Frontal cortex (tissue), 4 donors: ENCODE data around the gene ASMTL. TPM values are rescaled to one million over a fixed set of nuclear protein-coding genes. Genes with fewer than 3 reads are reported as not detected.

Experiments
- DNase-seq, 2 donors: peaks; one replicate each; pipeline ENCODE4 v3.0.0; 2012; ENCODE audit warnings: low spot score in 2 of 2
- FAIRE-seq: peaks from 2 replicates; lab custom pipeline; 2012; peaks lifted over from hg19 to GRCh38; lab: Jason Lieb, UNC
- total RNA-seq: library from RNA; depleted of rRNA; stranded (reverse); fragments of >200 nt; gene quantifications from one replicate; pipeline ENCODE4 v1.2.3, GENCODE V29; 2014
- donor health status: control.
- donor health status: control.
- donor health status: control.

The ASMTL gene
- total RNA-seq, 1 donor from 2014 or later: 10.6 TPM

DNA sequence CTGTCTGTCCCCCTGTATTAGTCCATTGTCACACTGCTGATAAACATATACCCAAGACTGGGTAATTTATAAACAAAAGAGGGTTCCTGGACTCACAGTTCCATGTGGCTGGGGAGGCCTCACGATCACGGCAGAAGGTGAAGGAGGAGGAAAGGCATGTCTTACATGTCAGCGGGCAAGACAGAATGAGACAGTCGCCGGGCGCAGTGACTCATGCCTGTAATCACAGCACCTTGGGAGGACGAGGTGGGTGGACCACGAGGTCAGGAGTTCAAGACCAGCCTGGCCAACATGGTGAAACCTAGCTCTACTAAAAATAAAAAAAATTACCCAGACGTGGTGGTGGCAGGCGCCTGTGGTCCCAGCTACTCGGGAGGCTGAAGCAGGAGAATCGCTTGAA is 91.4 kb downstream of the ASMTL start:
- FAIRE-seq (no peak), DNase-seq (no peak)

DNA sequence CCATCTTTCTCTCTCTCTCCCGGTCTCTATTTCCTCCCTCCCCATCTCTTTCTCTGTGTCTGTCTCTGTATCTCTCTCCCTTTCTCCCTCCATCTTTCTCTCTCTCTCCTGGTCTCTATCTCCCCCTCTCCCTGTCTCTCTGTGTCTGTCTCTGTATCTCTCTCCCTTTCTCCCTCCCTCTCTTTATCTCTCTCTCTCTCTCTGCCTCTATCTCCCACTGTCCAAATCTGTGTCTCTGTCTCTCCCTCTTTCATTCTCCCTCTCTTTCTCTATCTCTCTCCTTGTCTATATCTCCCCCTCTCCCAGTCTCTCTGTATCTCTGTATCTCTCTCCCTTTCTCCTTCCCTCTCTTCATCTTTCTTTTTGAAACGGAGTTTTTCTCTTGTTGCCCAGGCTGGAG is 92.5 kb downstream of the ASMTL start:
- DNase-seq (no peak), FAIRE-seq (no peak)

DNA sequence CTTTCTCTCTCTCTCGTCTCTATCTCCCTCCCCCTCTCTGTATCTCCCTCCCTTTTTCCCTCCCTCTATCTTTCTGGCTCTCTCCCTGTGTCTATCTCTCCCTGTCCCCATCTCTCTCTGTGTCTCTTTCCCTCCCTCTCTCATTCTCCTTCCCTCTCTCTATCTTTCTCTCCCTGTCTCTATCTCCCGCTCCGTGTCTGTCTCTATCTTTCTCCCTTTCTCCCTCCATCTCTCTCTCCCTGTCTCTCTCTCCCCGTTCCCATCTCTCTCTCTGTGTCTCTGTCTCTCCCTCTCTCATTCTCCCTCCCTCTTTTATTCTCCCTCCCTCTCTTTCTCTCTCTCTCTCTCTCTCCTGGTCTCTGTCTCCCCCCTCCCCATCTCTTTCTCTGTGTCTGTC is 93.2 kb downstream of the ASMTL start:
- FAIRE-seq: no peak
- DNase-seq: no peak

DNA sequence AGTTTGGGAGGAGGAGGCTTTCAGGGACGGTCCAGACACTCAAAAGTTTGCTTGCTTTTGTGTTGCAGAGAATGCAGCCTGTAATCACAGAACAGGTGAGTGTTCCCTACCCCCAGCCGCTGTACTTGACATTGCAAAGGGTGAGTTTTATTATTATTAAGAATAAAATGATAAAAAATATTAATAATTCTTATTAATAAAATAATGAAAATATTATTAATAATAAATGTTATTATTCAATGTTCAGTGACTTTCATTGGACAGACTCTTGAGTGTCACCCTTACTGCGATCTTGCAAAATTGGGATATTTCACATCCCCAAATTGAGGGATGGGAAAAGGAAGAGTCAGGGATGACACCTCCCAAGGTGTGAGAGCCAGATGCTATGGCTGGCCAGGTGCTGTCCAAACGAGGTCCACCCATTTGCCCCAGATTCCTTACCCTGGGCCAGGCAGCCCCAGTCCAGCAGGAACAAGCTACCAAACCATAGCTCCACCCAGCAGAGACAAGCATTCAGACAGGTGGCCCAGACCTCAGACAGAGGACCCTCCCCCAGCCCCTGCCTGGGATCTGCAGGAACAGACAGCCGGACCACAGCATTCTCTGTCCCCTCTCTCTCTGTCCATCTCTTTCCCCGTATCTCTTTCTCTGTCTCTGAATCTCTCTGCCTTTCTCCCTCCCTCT is 93.8 kb downstream of the ASMTL start:
- DNase-seq (no peak), FAIRE-seq (no peak)

DNA sequence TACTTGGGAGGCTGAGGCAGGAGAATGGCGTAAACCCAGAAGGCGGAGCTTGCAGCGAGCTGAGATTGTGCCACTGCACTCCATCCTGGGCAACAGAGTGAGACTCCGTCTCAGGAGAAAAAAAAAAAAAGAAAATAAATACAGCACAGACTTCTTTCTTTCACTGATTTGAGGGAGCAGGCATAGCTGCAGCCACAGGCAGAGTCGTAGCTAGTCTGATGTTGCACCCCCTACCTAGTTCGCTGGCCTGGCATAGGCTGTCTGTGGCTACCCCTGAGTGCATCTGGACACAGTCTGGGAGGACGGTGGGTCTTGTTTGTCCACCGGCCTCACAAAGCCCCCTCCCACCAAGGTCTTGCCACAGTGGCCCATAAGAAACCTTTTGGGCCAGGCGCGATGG is 94.7 kb downstream of the ASMTL start:
- DNase-seq (no peak), FAIRE-seq (no peak)

DNA sequence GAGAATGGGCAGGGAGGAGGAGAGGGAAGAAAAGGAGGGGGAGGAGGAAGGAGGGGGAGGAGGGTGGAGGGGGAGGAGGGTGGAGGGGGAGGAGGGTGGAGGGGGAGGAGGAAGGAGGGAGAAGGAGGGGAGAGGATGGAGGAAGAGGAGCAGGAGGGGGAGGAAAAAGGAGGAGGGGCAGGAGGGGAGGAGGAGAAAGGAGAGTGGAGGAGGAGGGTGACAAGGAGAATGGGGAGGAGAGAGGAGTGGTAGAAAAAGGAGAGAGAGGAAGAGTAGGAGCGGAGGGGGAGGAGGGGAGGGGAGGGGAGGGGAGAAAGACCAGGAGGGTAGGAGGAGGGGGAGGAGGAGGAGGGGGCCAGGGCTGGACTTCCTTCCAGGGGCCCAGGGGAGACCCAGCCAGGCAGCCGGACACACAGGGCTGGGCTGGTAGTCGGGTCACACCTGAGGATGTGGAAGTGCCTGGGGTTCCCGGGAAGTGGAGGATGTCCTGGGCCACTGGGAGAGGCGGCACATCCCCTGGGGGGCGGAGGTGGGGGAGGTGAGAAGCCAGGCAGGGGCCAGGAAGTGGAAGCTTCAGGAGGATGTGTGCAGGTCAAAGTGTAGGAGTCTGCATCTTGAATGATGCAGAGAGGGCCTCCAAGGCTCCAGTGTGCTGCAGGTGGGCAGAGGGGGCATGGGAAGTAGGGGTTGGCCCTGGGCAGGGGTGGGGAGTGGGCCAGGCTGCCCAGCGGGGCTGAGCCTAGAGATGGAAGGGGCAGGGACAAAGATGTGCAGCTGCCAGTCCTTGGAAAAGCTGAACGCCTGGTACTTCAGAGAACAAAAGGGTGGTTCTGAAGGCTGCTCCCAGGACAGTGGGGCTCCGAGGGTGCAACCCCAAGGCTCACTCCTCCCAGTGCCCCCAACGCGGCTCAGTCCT is 97.3 kb downstream of the ASMTL start:
- DNase-seq (no peak), FAIRE-seq (no peak)

DNA sequence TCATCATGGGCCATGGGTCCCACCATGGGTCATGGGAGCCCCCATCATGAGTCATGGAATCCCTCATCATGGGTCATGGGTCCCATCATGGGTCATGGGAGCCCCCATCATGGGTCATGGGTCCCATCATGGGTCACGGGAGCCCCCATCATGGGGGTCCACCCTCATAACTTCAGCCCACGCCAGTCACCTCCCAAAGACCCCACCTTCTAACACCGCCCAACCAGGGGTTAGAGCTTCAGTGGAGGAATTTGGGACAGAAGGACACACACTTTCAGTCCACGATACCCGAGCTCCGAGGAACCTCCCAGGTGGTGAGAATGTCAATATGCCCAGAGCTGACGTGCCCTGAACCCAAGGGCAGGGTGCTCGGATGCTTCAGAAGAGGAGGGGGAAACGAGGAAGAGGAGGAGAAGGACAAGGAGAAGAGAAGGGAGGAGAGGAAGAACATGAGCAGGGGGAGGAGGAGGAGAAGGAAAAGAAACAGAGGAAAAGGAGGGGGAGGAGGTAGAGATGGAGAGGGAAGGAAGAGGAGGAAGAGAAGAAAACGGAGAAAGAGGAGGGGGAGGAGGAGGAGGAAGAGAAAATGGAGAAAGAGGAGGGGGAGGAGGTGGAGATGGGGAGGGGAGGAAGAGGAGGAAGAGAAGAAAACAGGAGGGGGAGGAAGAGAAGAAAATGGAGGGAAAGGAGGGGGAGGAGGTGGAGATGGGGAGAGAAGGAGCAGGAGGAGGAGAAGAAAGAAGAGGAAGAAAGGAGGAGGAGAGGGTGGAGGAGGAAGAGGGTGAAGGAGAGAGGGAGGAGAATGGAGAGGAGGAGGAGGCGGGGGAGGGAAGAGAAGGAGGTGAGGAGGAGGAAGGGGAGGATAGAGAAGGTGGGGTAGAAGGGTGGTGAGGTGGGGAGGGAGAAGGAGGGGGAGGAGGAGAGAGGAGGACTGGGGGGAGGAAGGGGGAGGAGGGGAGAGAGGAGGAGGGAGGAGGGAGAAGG is 98.4 kb downstream of the ASMTL start:
- no peak for DNase-seq
- FAIRE-seq: no peak

Other genes with a start within 250 kb of the ASMTL start
- gene CRLF2, start 240.3 kb downstream of the ASMTL start, total RNA-seq: not detected
- 4.9 TPM for gene CSF2RA, start 184.1 kb downstream of the ASMTL start, total RNA-seq
- gene IL3RA, start 116.1 kb downstream of the ASMTL start, total RNA-seq: 1.2 TPM
- gene SLC25A6, start 60.8 kb downstream of the ASMTL start, total RNA-seq: 139 TPM
- under 0.01 TPM for gene P2RY8, start 84.3 kb upstream of the ASMTL start, total RNA-seq
- 12.2 TPM for gene AKAP17A, start 138.7 kb upstream of the ASMTL start, total RNA-seq
- 0.41 TPM for gene ASMT, start 162.2 kb upstream of the ASMTL start, total RNA-seq